CD8-positive, alpha-beta memory T cell (primary cell): ENCODE data around the gene PROC. TPM values are rescaled to one million over a fixed set of nuclear protein-coding genes. Genes with fewer than 3 reads are reported as not detected.

ENCODE experiments used
- CTCF ChIA-PET: fragments of 350-600 bp; sonication (Branson Sonifier 250); formaldehyde crosslinking; loops from one replicate; lab custom pipeline; 2021; ENCODE audit warnings: antibody characterized with exemption; lab: Charles Lee
- POLR2A ChIA-PET: fragments of 350-600 bp; sonication (Branson Sonifier 250); formaldehyde crosslinking; loops from one replicate; lab custom pipeline; 2021; ENCODE audit warnings: antibody characterized with exemption; lab: Charles Lee
- DNase-seq, 5 donors: peaks; one replicate each; pipeline versions ENCODE4 v3.0.0 to v3.0.0-alpha.2; 2020 to 2022; ENCODE audit warnings: mixed read lengths in 1 of 5
- H3K27ac ChIP-seq: one replicate; pipeline ENCODE4 v1.7.0; 2013; ENCODE audit warnings: low read depth, mild to moderate bottlenecking, low read length, moderate library complexity
- H3K27me3 ChIP-seq: 2 replicates; pipeline ENCODE4 v1.7.0; 2013; ENCODE audit warnings: low read length, mild to moderate bottlenecking; ENCODE audit not compliant: insufficient read depth, poor library complexity, severe bottlenecking
- H3K36me3 ChIP-seq: 2 replicates; pipeline ENCODE4 v1.7.0; 2013; ENCODE audit warnings: mild to moderate bottlenecking, low read length, moderate library complexity; ENCODE audit not compliant: insufficient read depth
- H3K4me1 ChIP-seq: 2 replicates; pipeline ENCODE4 v1.7.0; 2013; ENCODE audit warnings: mild to moderate bottlenecking, low read length, moderate library complexity; ENCODE audit not compliant: insufficient read depth
- H3K4me3 ChIP-seq: 2 replicates; pipeline ENCODE4 v1.7.0; 2013; ENCODE audit warnings: mild to moderate bottlenecking, low read length
- H3K9me3 ChIP-seq: 2 replicates; pipeline ENCODE4 v1.7.0; 2013; ENCODE audit warnings: mild to moderate bottlenecking, low read length
- H3K27ac Mint-ChIP-seq, 8 donors: one replicate each; pipeline ENCODE4 v1.8.0; 2020 to 2021; ENCODE audit warnings: mixed read lengths in 8 of 8, mild to moderate bottlenecking in 6 of 8, inconsistent platforms in 3 of 8, moderate library complexity in 3 of 8
- H3K27me3 Mint-ChIP-seq, 2 donors: one replicate each; pipeline ENCODE4 v1.8.0; 2020 to 2021; ENCODE audit warnings: mixed read lengths in 2 of 2, mild to moderate bottlenecking in 1 of 2, moderate library complexity in 1 of 2
- H3K36me3 Mint-ChIP-seq, 3 donors: one replicate each; pipeline ENCODE4 v1.8.0; 2020 to 2021; ENCODE audit warnings: mixed read lengths in 3 of 3, inconsistent platforms in 1 of 3, mild to moderate bottlenecking in 1 of 3
- H3K4me1 Mint-ChIP-seq, 3 donors: one replicate each; pipeline ENCODE4 v1.8.0; 2020 to 2021; ENCODE audit warnings: mixed read lengths in 3 of 3, inconsistent platforms in 1 of 3, mild to moderate bottlenecking in 1 of 3
- H3K4me3 Mint-ChIP-seq, 7 donors: one replicate each; pipeline ENCODE4 v1.8.0; 2020 to 2021; ENCODE audit warnings: mixed read lengths in 7 of 7, mild to moderate bottlenecking in 6 of 7, moderate library complexity in 4 of 7, inconsistent platforms in 2 of 7
- H3K9me3 Mint-ChIP-seq, 5 donors: one replicate each; pipeline ENCODE4 v1.8.0; 2020 to 2022; ENCODE audit warnings: mixed read lengths in 5 of 5, mild to moderate bottlenecking in 3 of 5, moderate library complexity in 2 of 5, inconsistent platforms in 1 of 5
- polyA plus RNA-seq: library from polyadenylated mRNA; unstranded; fragments of 300-500 nt; fragmentation: Illumina TruSeq; gene quantifications from one replicate; pipeline ENCODE4 v1.2.3, GENCODE V29; 2021
- total RNA-seq, 2 experiments: library from RNA; stranded (reverse); gene quantifications; one replicate each; pipeline ENCODE4 v1.2.3, GENCODE V29; 2021

The PROC gene
- total and polyA plus RNA-seq, 3 experiments from 2014 or later: 0.13 TPM; not detected in 2

GRCh38 chr2:127428815-127429109 is 10.5 kb downstream of the PROC start:
- H3K4me3 Mint-ChIP-seq: no peak overlapping the region
- Histone ChIP-seq H3K27ac (no peak overlapping the region), H3K4me3 (no peak overlapping the region), H3K27me3 (no peaks in the 10 kb centered on the region), H3K9me3 (no peaks in the 10 kb centered on the region), H3K36me3 (no peaks in the 10 kb centered on the region), H3K4me1 (peaks cover under 1% of the 10 kb centered on the region)
- ChIA-PET POLR2A (no interaction called here), CTCF (interaction anchor here (1.2 kb wide), 1 partner anchor 13 kb away, joined by 6 read pairs; no protein-coding TSS in a partner anchor)
- H3K27me3 Mint-ChIP-seq: peaks cover 8 to 21% of the 10 kb centered on the region in 2 donors
- no peak overlapping the region for H3K27ac Mint-ChIP-seq
- H3K9me3 Mint-ChIP-seq: no peaks in the 10 kb centered on the region
- DNase-seq: no peak
- peaks cover 4 to 6% (median 4%) of the 10 kb centered on the region in 3 donors for H3K4me1 Mint-ChIP-seq
- H3K36me3 Mint-ChIP-seq: peaks cover 0 to 2% (median 0%) of the 10 kb centered on the region in 3 donors

GRCh38 chr2:127429291-127429690 is 11.1 kb downstream of the PROC start:
- no peaks in the 10 kb centered on the region for H3K27me3 ChIP-seq
- H3K27ac ChIP-seq: no peak overlapping the region
- no peaks in the 10 kb centered on the region for H3K9me3 ChIP-seq
- no peak for DNase-seq
- no peak overlapping the region for H3K4me3 ChIP-seq
- H3K27ac Mint-ChIP-seq: no peak overlapping the region
- no peaks in the 10 kb centered on the region for H3K4me1 ChIP-seq
- H3K4me3 Mint-ChIP-seq: no peak overlapping the region
- POLR2A ChIA-PET: no interaction called here
- H3K36me3 ChIP-seq: no peaks in the 10 kb centered on the region
- peaks cover 0 to 2% (median 0%) of the 10 kb centered on the region in 3 donors for H3K36me3 Mint-ChIP-seq
- CTCF ChIA-PET: interaction anchor here (1.2 to 1.3 kb wide), 2 partner anchors 14 to 50 kb away, joined by 3 to 6 read pairs; no protein-coding TSS in a partner anchor
- peaks cover 3 to 16% of the 10 kb centered on the region in 2 donors for H3K27me3 Mint-ChIP-seq
- peaks cover 0 to 3% (median 0%) of the 10 kb centered on the region in 3 donors for H3K4me1 Mint-ChIP-seq
- no peaks in the 10 kb centered on the region for H3K9me3 Mint-ChIP-seq

- CTCF ChIA-PET: interaction anchor here (1.2 to 1.3 kb wide), 2 partner anchors 14 to 49 kb away, joined by 3 to 6 read pairs; no protein-coding TSS in a partner anchor
These were observed 11.7 kb downstream of the PROC start for GRCh38 chr2:127429844-127430425.

GRCh38 chr2:127431408-127432023 is 13.3 kb downstream of the PROC start:
- H3K4me1 Mint-ChIP-seq: no peaks in the 10 kb centered on the region
- CTCF ChIA-PET: no interaction called here
- H3K4me3 ChIP-seq: no peak overlapping the region
- no peaks in the 10 kb centered on the region for H3K27me3 Mint-ChIP-seq
- H3K27ac ChIP-seq: no peak overlapping the region
- no peaks in the 10 kb centered on the region for H3K36me3 Mint-ChIP-seq
- H3K9me3 ChIP-seq: no peaks in the 10 kb centered on the region
- no peak overlapping the region for H3K4me3 Mint-ChIP-seq
- POLR2A ChIA-PET: no interaction called here
- no peaks in the 10 kb centered on the region for H3K9me3 Mint-ChIP-seq
- no peak overlapping the region for H3K27ac Mint-ChIP-seq
- no peaks in the 10 kb centered on the region for H3K4me1 ChIP-seq
- H3K36me3 ChIP-seq: no peaks in the 10 kb centered on the region
- no peaks in the 10 kb centered on the region for H3K27me3 ChIP-seq
- no peak for DNase-seq

More at GRCh38 chr2:127429844-127430425, 11.7 kb downstream of the PROC start:
- Mint-ChIP-seq H3K9me3 (no peaks in the 10 kb centered on the region), H3K27ac (peak overlapping the region in 1 of 8 donors; percentile 14), H3K27me3 (peaks cover 2 to 12% of the 10 kb centered on the region in 2 donors), H3K4me3 (no peak overlapping the region), H3K4me1 (peaks cover 0 to 3% (median 0%) of the 10 kb centered on the region in 3 donors), H3K36me3 (peaks cover 0 to 2% (median 0%) of the 10 kb centered on the region in 3 donors)
- H3K9me3 ChIP-seq: no peaks in the 10 kb centered on the region
- POLR2A ChIA-PET: no interaction called here
- DNase-seq: no peak
- no peaks in the 10 kb centered on the region for H3K27me3 ChIP-seq
- H3K4me1 ChIP-seq: no peaks in the 10 kb centered on the region
- H3K27ac ChIP-seq: no peak overlapping the region
- no peak overlapping the region for H3K4me3 ChIP-seq
- no peaks in the 10 kb centered on the region for H3K36me3 ChIP-seq

- Mint-ChIP-seq H3K27me3 (no peaks in the 10 kb centered on the region), H3K27ac (no peak overlapping the region), H3K9me3 (peaks cover 0 to 3% (median 0%) of the 10 kb centered on the region in 5 donors), H3K36me3 (no peaks in the 10 kb centered on the region), H3K4me1 (no peaks in the 10 kb centered on the region), H3K4me3 (no peak overlapping the region)
- ChIA-PET CTCF (no interaction called here), POLR2A (no interaction called here)
- H3K36me3 ChIP-seq: no peaks in the 10 kb centered on the region
- H3K9me3 ChIP-seq: no peaks in the 10 kb centered on the region
- no peak for DNase-seq
- no peak overlapping the region for H3K27ac ChIP-seq
- no peaks in the 10 kb centered on the region for H3K27me3 ChIP-seq
- no peak overlapping the region for H3K4me3 ChIP-seq
- H3K4me1 ChIP-seq: no peaks in the 10 kb centered on the region
These were observed 16.3 kb downstream of the PROC start for GRCh38 chr2:127434515-127434914.

- CTCF ChIA-PET: interaction anchor here (1.7 kb wide), 1 partner anchor 42 kb away, joined by 4 read pairs; no protein-coding TSS in a partner anchor
- H3K27ac Mint-ChIP-seq: no peak overlapping the region
These were observed 18.8 kb downstream of the PROC start for GRCh38 chr2:127437056-127437455.

GRCh38 chr2:127437781-127438726 is 19.8 kb downstream of the PROC start:
- Histone ChIP-seq H3K36me3 (no peaks in the 10 kb centered on the region), H3K27me3 (no peaks in the 10 kb centered on the region), H3K9me3 (no peaks in the 10 kb centered on the region), H3K4me1 (no peaks in the 10 kb centered on the region), H3K4me3 (no peak overlapping the region), H3K27ac (no peak overlapping the region)
- Mint-ChIP-seq H3K36me3 (peaks cover 0 to 16% (median 0%) of the 10 kb centered on the region in 3 donors), H3K4me1 (no peaks in the 10 kb centered on the region), H3K4me3 (no peak overlapping the region), H3K27me3 (peaks cover 0 to 3% of the 10 kb centered on the region in 2 donors), H3K9me3 (peaks cover 4 to 19% (median 12%) of the 10 kb centered on the region in 5 donors), H3K27ac (no peak overlapping the region)
- CTCF ChIA-PET: no interaction called here
- POLR2A ChIA-PET: no interaction called here
- no peak for DNase-seq

More at GRCh38 chr2:127437056-127437455, 18.8 kb downstream of the PROC start:
- Mint-ChIP-seq H3K4me1 (no peaks in the 10 kb centered on the region), H3K27me3 (peaks cover 0 to 3% of the 10 kb centered on the region in 2 donors), H3K36me3 (peaks cover 0 to 14% (median 0%) of the 10 kb centered on the region in 3 donors), H3K4me3 (no peak overlapping the region), H3K9me3 (peaks cover 4 to 13% (median 10%) of the 10 kb centered on the region in 5 donors)
- DNase-seq: no peak
- POLR2A ChIA-PET: no interaction called here
- Histone ChIP-seq H3K27ac (no peak overlapping the region), H3K4me1 (no peaks in the 10 kb centered on the region), H3K36me3 (no peaks in the 10 kb centered on the region), H3K27me3 (no peaks in the 10 kb centered on the region), H3K4me3 (no peak overlapping the region), H3K9me3 (no peaks in the 10 kb centered on the region)
